ENCODE measurements around the gene CUTC. TPM values are rescaled to one million over a fixed set of nuclear protein-coding genes. Genes with fewer than 3 reads are reported as not detected.
"Not testable (repeated sequence)": the region's sequence is repeated elsewhere in the genome, so short reads cannot be mapped to it uniquely, and the experiment has no call there.

The CUTC gene
- total RNA-seq, 1 donor from 2014 or later = 13.7 TPM

DNA sequence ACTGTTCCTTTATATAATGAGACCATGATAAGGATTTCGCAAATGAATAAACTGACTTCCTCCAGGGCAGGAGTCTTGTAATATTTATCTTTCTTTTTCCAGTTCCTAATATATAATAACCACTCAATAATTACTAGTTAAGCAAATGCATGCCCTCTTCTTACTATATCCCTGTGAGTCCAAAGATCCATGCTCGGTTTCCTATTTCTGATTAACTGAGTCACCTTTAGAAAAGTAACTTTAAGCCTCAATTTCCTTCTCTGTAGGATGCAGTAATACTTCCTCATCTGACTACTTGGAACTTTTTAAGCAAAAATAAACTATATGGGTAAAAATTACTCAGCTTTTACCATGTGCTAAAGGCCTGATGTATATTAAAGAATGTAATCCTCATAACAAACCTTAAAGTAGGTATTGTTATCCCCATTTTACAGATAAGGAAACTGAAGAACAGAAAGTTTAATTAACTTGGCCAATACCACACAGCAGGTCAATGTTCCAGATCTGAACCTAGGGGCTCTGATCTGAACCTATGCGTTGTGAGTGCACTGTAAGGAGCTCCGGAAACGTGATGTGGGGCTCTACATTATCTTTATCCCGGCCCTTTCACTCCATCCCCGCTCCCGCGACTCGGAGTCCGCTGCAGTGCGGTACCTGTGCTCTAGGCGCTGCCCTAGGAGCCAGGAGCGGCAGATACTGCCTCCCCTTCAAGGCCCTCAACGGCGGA is 565 bp upstream of the CUTC start:
- H3K27me3 Mint-ChIP-seq (ENCODE audit: unreplicated experiment) = peaks cover 5% of the 10 kb centered on the region
- TF ChIP-seq, protein P1, sequence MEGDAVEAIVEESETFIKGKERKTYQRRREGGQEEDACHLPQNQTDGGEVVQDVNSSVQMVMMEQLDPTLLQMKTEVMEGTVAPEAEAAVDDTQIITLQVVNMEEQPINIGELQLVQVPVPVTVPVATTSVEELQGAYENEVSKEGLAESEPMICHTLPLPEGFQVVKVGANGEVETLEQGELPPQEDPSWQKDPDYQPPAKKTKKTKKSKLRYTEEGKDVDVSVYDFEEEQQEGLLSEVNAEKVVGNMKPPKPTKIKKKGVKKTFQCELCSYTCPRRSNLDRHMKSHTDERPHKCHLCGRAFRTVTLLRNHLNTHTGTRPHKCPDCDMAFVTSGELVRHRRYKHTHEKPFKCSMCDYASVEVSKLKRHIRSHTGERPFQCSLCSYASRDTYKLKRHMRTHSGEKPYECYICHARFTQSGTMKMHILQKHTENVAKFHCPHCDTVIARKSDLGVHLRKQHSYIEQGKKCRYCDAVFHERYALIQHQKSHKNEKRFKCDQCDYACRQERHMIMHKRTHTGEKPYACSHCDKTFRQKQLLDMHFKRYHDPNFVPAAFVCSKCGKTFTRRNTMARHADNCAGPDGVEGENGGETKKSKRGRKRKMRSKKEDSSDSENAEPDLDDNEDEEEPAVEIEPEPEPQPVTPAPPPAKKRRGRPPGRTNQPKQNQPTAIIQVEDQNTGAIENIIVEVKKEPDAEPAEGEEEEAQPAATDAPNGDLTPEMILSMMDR (IDR thresholded peaks at IDR 0.05; ENCODE audit: unreplicated experiment) = no peak
- no peak for DNase-seq (ENCODE audit: low spot score)
- H3K4me3 Mint-ChIP-seq (ENCODE audit: unreplicated experiment) = peak overlapping the region; percentile 97
- peak overlapping the region; percentile 94 for H3K27ac Mint-ChIP-seq (ENCODE audit: unreplicated experiment)
- no peaks in the 10 kb centered on the region for H3K9me3 Mint-ChIP-seq (ENCODE audit: unreplicated experiment)
- peaks cover 20% of the 10 kb centered on the region for H3K36me3 Mint-ChIP-seq (ENCODE audit: low read depth, unreplicated experiment)
- peaks cover 9% of the 10 kb centered on the region for H3K4me1 Mint-ChIP-seq (ENCODE audit: unreplicated experiment)

DNA sequence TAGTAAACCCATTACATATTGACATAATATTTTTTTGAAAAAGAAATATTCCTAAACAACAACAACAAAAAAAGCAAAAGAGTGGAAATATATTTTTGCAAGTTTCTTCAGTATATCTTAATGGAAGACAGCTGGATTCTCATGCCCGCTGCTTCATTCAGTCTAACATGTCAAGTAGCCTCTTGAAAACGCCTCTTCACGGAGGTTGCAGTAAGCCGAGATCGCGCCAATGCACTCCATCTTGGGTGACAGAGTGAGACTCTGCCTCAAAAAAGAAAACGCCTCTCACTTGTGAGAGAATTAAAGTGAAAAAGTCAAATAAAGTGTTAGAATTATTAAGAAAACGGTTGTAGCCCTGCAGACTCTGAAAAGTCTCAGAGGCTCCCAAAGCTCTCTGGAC is 1.3 kb downstream of the CUTC start:
- Mint-ChIP-seq H3K4me3 (ENCODE audit: unreplicated experiment) (peak overlapping the region; percentile 47), H3K27me3 (ENCODE audit: unreplicated experiment) (peaks cover 3% of the 10 kb centered on the region), H3K4me1 (ENCODE audit: unreplicated experiment) (peaks cover 9% of the 10 kb centered on the region), H3K27ac (ENCODE audit: unreplicated experiment) (no peak overlapping the region), H3K36me3 (ENCODE audit: low read depth, unreplicated experiment) (peaks cover 8% of the 10 kb centered on the region), H3K9me3 (ENCODE audit: unreplicated experiment) (no peaks in the 10 kb centered on the region)
- TF ChIP-seq, protein P1 (IDR thresholded peaks at IDR 0.05; ENCODE audit: unreplicated experiment) = no peak
- DNase-seq (ENCODE audit: low spot score) = no peak

DNA sequence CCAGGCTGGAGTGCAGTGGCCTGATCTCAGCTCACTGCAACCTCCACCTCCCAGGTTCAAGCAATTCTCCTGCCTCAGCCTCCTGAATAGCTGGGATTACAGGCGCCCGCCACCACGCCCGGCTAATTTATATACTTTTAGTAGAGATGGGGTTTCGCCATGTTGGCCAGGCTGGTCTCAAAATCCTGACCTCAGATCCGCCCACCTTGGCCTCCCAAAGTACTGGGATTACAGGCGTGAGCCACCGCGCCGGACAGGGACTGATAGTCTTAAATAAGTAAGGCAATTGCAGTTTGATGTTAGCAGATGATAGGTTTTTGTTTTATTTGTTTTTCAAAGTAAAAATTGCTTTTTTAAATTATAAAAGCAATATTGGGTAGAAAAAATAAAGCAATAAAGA is 2.1 kb downstream of the CUTC start:
- not testable (repeated sequence) for H3K4me3 Mint-ChIP-seq (ENCODE audit: unreplicated experiment); H3K9me3 Mint-ChIP-seq (ENCODE audit: unreplicated experiment); DNase-seq (ENCODE audit: low spot score); H3K27ac Mint-ChIP-seq (ENCODE audit: unreplicated experiment); H3K27me3 Mint-ChIP-seq (ENCODE audit: unreplicated experiment); H3K4me1 Mint-ChIP-seq (ENCODE audit: unreplicated experiment); H3K36me3 Mint-ChIP-seq (ENCODE audit: low read depth, unreplicated experiment)

DNA sequence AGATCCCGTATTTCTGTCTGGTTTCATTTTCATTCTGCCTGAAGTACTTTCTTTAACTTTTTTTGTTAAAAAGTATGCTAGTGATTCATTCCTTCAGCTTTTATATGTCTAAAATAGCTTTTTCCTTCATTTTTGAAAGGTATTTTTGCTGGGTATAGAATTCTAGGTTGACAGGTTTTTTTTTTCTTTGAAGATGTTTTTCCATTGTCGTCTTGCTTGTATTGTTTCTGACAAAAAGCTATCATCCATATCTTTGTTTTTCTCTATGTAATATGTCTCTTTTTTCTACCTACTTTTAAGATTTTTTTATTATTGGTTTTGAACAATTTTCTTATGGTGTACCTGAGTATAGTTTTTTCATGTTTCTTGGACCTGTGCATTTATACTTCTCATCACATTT is 8.2 kb downstream of the CUTC start:
- Mint-ChIP-seq H3K4me1 (ENCODE audit: unreplicated experiment) (no peaks in the 10 kb centered on the region), H3K4me3 (ENCODE audit: unreplicated experiment) (no peak overlapping the region), H3K27me3 (ENCODE audit: unreplicated experiment) (peaks cover 2% of the 10 kb centered on the region), H3K9me3 (ENCODE audit: unreplicated experiment) (no peaks in the 10 kb centered on the region), H3K27ac (ENCODE audit: unreplicated experiment) (no peak overlapping the region), H3K36me3 (ENCODE audit: low read depth, unreplicated experiment) (peaks cover 35% of the 10 kb centered on the region)
- DNase-seq (ENCODE audit: low spot score) = no peak
- TF ChIP-seq, protein P1 (IDR thresholded peaks at IDR 0.05; ENCODE audit: unreplicated experiment) = no peak

DNA sequence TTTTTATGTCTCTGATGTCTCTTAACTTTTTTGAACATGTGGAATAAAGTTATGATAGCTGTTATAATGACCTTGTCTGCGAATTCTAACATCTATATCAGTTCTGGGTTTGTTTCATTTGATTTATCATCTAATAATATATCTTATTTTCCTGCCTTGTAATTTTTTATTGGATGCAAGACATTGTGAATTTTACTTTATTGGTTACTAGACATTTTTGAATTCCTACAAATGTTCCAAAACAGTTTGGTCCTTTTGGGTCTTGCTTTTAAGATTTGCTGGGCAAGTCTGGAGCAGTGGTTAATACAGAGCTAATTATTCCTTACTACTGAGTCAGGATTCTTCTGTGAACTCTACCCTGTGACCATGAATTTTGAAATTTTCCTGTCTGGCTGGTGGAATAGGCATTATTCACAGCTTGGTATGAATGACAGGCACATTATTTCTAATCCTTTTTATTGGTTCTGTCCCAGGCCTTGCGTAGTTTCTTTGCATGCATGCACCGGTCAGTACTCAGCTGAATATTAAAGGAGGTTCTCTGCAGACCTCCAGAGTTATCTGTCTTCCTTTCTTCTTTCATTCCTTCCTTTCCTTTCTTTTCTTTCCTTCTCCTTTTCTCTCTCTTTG is 9.0 kb downstream of the CUTC start:
- Mint-ChIP-seq H3K27ac (ENCODE audit: unreplicated experiment) (no peak overlapping the region), H3K4me1 (ENCODE audit: unreplicated experiment) (no peaks in the 10 kb centered on the region), H3K27me3 (ENCODE audit: unreplicated experiment) (peaks cover 2% of the 10 kb centered on the region), H3K36me3 (ENCODE audit: low read depth, unreplicated experiment) (peaks cover 35% of the 10 kb centered on the region), H3K4me3 (ENCODE audit: unreplicated experiment) (peak overlapping the region; percentile 1), H3K9me3 (ENCODE audit: unreplicated experiment) (no peaks in the 10 kb centered on the region)
- no peak for DNase-seq (ENCODE audit: low spot score)
- TF ChIP-seq, protein P1 (IDR thresholded peaks at IDR 0.05; ENCODE audit: unreplicated experiment) = no peak

Data from endothelial cell (in vitro differentiated cells).